Measurements from ENCODE around the gene YEATS4. TPM values are rescaled to one million over a fixed set of nuclear protein-coding genes. Genes with fewer than 3 reads are reported as not detected.

The YEATS4 gene
- total RNA-seq, 1 experiment from 2014 or later, result 38.9 TPM

- Mint-ChIP-seq H3K27ac (ENCODE audit: unreplicated experiment) (peak overlapping the region; percentile 90), H3K9me3 (ENCODE audit: low read depth, unreplicated experiment) (no peaks in the 10 kb centered on the region), H3K36me3 (ENCODE audit: insufficient read depth, unreplicated experiment) (peaks cover 28% of the 10 kb centered on the region), H3K4me1 (ENCODE audit: low read depth, unreplicated experiment) (peaks cover 64% of the 10 kb centered on the region), H3K27me3 (ENCODE audit: unreplicated experiment) (no peaks in the 10 kb centered on the region), H3K4me3 (ENCODE audit: low read depth, unreplicated experiment) (peak overlapping the region; percentile 82)
- no TSS peak for BruUV-seq (replicated peaks)
- peak; percentile 44 for DNase-seq
- no peak for TF ChIP-seq CTCF (IDR thresholded peaks at IDR 0.05; ENCODE audit: unreplicated experiment)
- CTCF ChIA-PET, result interaction anchor here (1.0 to 3.4 kb wide), 6 partner anchors 10 to 42 kb away, joined by 3 to 18 read pairs (median 6); partner anchors contain the start of gene LYZ
- intact Hi-C loops (cut with micrococcal nuclease; ENCODE audit: unreplicated experiment), result loop anchor here (1.0 to 5.0 kb wide), 2 partner anchors 15 to 41 kb away; partner anchors contain the start of gene LYZ
These were observed 26.7 kb upstream of the YEATS4 start for GRCh38 chr12:69332815-69333358.

- DNase-seq, result no peak
- peaks cover 70% of the 10 kb centered on the region for H3K4me1 Mint-ChIP-seq (ENCODE audit: low read depth, unreplicated experiment)
- no peak overlapping the region for H3K27ac Mint-ChIP-seq (ENCODE audit: unreplicated experiment)
- H3K27me3 Mint-ChIP-seq (ENCODE audit: unreplicated experiment), result no peaks in the 10 kb centered on the region
- TF ChIP-seq CTCF (IDR thresholded peaks at IDR 0.05; ENCODE audit: unreplicated experiment), result no peak
- BruUV-seq (replicated peaks), result no TSS peak
- H3K9me3 Mint-ChIP-seq (ENCODE audit: low read depth, unreplicated experiment), result no peaks in the 10 kb centered on the region
- intact Hi-C loops (cut with micrococcal nuclease; ENCODE audit: unreplicated experiment), result loop anchor here (5.0 kb wide), 1 partner anchor 42 kb away; no protein-coding TSS in a partner anchor
- peaks cover 28% of the 10 kb centered on the region for H3K36me3 Mint-ChIP-seq (ENCODE audit: insufficient read depth, unreplicated experiment)
- no peak overlapping the region for H3K4me3 Mint-ChIP-seq (ENCODE audit: low read depth, unreplicated experiment)
- CTCF ChIA-PET, result interaction anchor here (1.7 to 3.4 kb wide), 2 partner anchors 14 to 24 kb away, joined by 11 to 18 read pairs; partner anchors contain the start of gene LYZ
These were observed 25.4 kb upstream of the YEATS4 start for GRCh38 chr12:69334158-69334557.

- Mint-ChIP-seq H3K36me3 (ENCODE audit: insufficient read depth, unreplicated experiment) (peaks cover 4% of the 10 kb centered on the region), H3K27me3 (ENCODE audit: unreplicated experiment) (no peaks in the 10 kb centered on the region), H3K4me1 (ENCODE audit: low read depth, unreplicated experiment) (peaks cover 76% of the 10 kb centered on the region), H3K9me3 (ENCODE audit: low read depth, unreplicated experiment) (no peaks in the 10 kb centered on the region), H3K27ac (ENCODE audit: unreplicated experiment) (peak overlapping the region; percentile 29), H3K4me3 (ENCODE audit: low read depth, unreplicated experiment) (no peak overlapping the region)
- CTCF ChIA-PET, result interaction anchor here (0.9 to 1.4 kb wide), 2 partner anchors 11 to 12 kb away, joined by 4 to 6 read pairs; partner anchors contain the start of gene LYZ
- intact Hi-C loops (cut with micrococcal nuclease; ENCODE audit: unreplicated experiment), result no loop called here
- no peak for TF ChIP-seq CTCF (IDR thresholded peaks at IDR 0.05; ENCODE audit: unreplicated experiment)
- DNase-seq, result no peak
- BruUV-seq (replicated peaks), result no TSS peak
These were observed 22.0 kb upstream of the YEATS4 start for GRCh38 chr12:69337311-69338090.

- DNase-seq, result no peak
- peak overlapping the region; percentile 29 for H3K27ac Mint-ChIP-seq (ENCODE audit: unreplicated experiment)
- H3K9me3 Mint-ChIP-seq (ENCODE audit: low read depth, unreplicated experiment), result no peaks in the 10 kb centered on the region
- peaks cover 73% of the 10 kb centered on the region for H3K4me1 Mint-ChIP-seq (ENCODE audit: low read depth, unreplicated experiment)
- CTCF ChIA-PET, result interaction anchor here (0.9 to 1.4 kb wide), 3 partner anchors 10 to 19 kb away, joined by 4 to 6 read pairs (median 4); partner anchors contain the start of gene LYZ
- no peaks in the 10 kb centered on the region for H3K36me3 Mint-ChIP-seq (ENCODE audit: insufficient read depth, unreplicated experiment)
- no peak overlapping the region for H3K4me3 Mint-ChIP-seq (ENCODE audit: low read depth, unreplicated experiment)
- no peak for TF ChIP-seq CTCF (IDR thresholded peaks at IDR 0.05; ENCODE audit: unreplicated experiment)
- intact Hi-C loops (cut with micrococcal nuclease; ENCODE audit: unreplicated experiment), result no loop called here
- no peaks in the 10 kb centered on the region for H3K27me3 Mint-ChIP-seq (ENCODE audit: unreplicated experiment)
- no TSS peak for BruUV-seq (replicated peaks)
These were observed 21.3 kb upstream of the YEATS4 start for GRCh38 chr12:69338120-69338859.

Measured in Calu3 (cell line).